Right lobe of liver (tissue), 4 donors: ENCODE measurements around the gene UBE2F.

Experiments used
- CTCF ChIP-seq, 4 donors: fragments of 200-600 bp in 3 of 4; fragments of 450-650 bp in 1 of 4; IDR thresholded peaks; one replicate each; pipeline versions ENCODE4 v1.5.1 to v1.8.0; 2016 to 2022; ENCODE audit warnings: antibody characterized with exemption in 4 of 4, mild to moderate bottlenecking in 2 of 4
- POLR2A ChIP-seq: fragments of 450-650 bp; IDR thresholded peaks from one replicate; pipeline ENCODE4 v1.6.1; 2017; ENCODE audit warnings: antibody characterized with exemption, mild to moderate bottlenecking
- donor health status: DM: no; HTN: no; CAD: no.
- donor health status: DM: no; HTN: no; CAD: no.
- donor health status: DM: no; HTN: yes; CAD: no.

- TF ChIP-seq CTCF (IDR thresholded peaks at IDR 0.05) (no peak), POLR2A (no peak)
Observed at GRCh38 chr2:237983922-237984321, 17.1 kb downstream of the UBE2F start.
